ENCODE data around the gene NRAS.

NRAS gene

DNA sequence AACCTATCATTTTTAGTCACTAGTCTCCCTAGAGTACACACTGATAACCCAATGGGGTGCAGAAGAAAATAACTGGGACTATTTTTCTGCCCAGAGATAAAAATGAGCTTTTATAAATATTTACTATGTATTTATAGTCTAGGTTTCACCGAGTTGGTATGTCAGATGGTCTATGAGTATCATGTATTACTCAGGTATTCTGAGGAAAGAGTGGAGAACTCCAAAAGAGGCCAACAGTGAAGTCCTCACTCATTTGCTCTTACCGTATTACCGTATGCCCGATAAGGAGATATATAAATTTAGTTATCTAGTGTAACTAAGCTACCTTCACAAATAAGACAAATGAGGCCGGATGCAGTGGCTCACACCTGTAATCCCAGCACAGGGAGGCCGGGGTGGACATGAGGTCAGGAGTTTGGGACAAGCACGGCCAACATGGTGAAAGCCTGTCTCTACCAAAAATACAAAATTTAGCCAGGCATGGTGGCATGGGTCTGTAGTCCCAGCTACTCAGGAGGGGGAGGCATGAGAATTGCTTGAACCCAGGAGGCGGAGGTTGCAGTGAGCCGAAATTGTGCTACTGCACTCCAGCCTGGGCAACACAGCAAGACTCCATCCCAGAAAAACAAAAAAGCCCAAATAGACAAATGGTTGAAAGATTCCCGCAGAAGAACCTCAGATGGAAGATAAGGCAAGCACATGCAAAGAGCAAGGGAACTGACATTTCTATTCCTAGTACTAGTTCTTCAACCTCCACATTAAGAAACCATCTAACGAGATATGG lies 25.6 kb upstream of the NRAS start:
- TF ChIP-seq, protein P1, sequence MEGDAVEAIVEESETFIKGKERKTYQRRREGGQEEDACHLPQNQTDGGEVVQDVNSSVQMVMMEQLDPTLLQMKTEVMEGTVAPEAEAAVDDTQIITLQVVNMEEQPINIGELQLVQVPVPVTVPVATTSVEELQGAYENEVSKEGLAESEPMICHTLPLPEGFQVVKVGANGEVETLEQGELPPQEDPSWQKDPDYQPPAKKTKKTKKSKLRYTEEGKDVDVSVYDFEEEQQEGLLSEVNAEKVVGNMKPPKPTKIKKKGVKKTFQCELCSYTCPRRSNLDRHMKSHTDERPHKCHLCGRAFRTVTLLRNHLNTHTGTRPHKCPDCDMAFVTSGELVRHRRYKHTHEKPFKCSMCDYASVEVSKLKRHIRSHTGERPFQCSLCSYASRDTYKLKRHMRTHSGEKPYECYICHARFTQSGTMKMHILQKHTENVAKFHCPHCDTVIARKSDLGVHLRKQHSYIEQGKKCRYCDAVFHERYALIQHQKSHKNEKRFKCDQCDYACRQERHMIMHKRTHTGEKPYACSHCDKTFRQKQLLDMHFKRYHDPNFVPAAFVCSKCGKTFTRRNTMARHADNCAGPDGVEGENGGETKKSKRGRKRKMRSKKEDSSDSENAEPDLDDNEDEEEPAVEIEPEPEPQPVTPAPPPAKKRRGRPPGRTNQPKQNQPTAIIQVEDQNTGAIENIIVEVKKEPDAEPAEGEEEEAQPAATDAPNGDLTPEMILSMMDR (IDR thresholded peaks at IDR 0.05; ENCODE audit: insufficient read depth, low read depth, low read length, missing control alignments): no peak
- no peak overlapping the region for H3K4me3 ChIP-seq (ENCODE audit: low read length)

DNA sequence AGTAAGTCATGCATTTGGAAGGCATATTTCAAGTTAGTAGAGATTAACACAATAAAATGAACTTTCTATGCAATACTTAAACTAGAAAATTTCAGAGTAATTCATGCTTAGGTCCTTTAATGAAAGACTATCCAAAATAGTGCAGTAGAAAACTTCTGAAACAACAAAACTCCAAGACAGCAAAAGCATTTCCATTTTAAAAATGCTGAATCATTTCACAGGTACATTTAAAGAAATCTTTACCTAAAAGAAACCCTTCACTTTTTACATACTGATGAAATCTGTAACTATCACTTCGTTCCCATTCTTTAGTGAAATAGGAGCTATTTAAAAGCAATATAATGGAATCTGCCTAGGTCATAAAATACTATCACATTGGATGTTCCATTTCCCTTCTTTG lies 23.8 kb upstream of the NRAS start:
- DNase-seq (ENCODE audit: low read depth): no peak
- TF ChIP-seq, protein P1 (IDR thresholded peaks at IDR 0.05; ENCODE audit: insufficient read depth, low read depth, low read length, missing control alignments): no peak
- H3K4me3 ChIP-seq (ENCODE audit: low read length): no peak overlapping the region

More for the DNA sequence above, 25.6 kb upstream of the NRAS start:
- DNase-seq (ENCODE audit: low read depth): no peak

DNA sequence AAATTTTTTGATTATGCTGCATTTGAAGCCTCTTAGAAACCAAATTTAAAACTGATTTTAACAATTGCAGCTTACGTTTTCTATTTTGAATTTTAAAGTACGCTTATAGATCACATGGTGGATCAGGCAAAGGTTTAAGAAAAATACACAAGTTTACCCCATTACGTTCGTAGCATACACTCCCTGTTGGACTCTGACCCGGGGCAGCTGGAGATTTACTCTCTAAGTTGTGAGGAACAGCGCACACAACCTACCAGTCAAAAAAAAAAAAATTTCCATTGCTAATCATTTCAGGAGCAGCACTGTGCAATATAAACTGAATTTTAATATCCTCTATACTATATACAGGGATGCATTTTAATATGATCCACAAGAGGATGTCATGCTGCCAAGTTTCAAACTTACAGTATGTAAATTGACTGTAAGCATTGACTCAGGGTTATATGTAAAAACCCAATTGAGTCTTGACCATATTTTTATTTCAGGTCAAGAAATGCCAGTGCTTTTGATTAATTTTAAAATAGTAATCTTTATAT lies 20.8 kb upstream of the NRAS start:
- TF ChIP-seq, protein P1 (IDR thresholded peaks at IDR 0.05; ENCODE audit: insufficient read depth, low read depth, low read length, missing control alignments): no peak
- no peak overlapping the region for H3K4me3 ChIP-seq (ENCODE audit: low read length)
- no peak for DNase-seq (ENCODE audit: low read depth)

DNA sequence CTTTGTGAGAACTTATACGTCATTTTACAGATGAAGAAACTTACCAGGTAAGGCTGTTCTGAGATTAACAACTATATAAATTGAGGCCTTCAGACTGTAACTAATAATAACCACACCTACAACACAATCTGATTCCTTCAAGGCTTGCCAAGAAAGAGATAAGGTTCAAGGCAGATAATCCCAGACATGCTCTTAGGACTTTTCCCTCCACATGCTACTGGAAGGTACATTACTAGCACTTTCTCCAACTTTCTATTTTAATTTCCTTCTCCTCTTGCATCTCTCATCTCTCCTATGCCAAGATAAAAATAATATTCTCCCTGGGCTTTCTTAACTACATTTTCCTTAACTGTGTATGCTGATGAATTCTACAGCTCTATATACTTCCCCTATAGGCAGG lies 18.9 kb upstream of the NRAS start:
- no peak for DNase-seq (ENCODE audit: low read depth)
- TF ChIP-seq, protein P1 (IDR thresholded peaks at IDR 0.05; ENCODE audit: insufficient read depth, low read depth, low read length, missing control alignments): no peak

DNA sequence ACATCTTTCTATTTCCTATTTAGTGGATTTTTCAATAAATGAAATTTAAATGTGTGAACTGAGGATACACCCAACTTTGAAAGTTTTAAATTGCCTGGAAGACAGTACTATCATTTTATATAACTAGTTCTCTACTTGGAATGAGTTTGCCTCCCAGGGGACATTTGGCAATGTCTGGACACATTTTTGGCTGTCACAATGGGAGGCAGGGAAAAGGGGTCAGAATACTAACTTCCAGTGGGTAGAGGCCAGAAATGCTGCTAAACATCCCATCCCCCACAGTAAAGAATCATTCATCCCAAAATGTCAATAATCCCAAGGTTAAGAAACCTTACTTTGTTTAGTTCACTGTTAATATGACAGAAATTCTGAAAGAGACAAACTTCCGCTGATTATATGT lies 13.2 kb upstream of the NRAS start:
- TF ChIP-seq, protein P1 (IDR thresholded peaks at IDR 0.05; ENCODE audit: insufficient read depth, low read depth, low read length, missing control alignments): no peak
- H3K4me3 ChIP-seq (ENCODE audit: low read length): no peak overlapping the region
- no peak for DNase-seq (ENCODE audit: low read depth)

More for the DNA sequence above, 18.9 kb upstream of the NRAS start:
- no peak overlapping the region for H3K4me3 ChIP-seq (ENCODE audit: low read length)

DNA sequence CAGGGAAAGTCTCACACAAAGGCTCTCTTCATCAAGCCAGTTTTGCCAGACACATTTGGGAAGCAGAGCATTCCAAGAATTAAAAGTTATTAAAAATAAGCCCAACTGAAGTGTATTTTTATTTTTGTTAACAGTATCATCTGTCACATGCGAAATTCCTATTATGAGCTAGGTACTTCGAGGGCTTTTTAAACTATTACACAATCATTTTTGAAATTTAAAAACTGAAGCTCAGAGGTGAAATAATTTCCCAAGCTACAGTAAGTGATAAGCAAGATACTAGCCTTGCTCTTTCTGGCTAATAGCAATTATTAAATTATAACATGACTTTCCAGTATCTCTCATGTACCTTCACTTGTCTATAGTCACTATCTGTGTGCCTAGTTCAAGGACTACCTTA lies 12.0 kb upstream of the NRAS start:
- DNase-seq (ENCODE audit: low read depth): no peak
- TF ChIP-seq, protein P1 (IDR thresholded peaks at IDR 0.05; ENCODE audit: insufficient read depth, low read depth, low read length, missing control alignments): no peak
- no peak overlapping the region for H3K4me3 ChIP-seq (ENCODE audit: low read length)

DNA sequence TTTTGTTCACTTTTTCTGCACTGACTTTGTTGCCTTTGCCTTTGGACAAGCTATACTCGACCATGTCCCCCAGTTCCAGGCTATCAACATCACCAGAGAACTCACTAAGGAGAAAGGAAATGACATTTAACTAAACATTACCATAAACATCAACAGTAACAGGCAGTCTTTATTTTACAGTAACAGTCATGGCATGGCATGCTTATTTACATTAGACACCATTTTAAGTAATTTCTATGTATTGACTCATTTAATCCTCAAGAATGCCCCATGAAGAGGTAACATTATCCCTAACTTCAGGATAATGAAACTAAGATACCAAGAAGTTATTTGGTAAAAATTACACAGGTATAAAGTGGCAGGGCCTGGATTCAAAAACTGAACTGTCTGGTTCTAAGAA lies 8.7 kb upstream of the NRAS start:
- no peak overlapping the region for H3K4me3 ChIP-seq (ENCODE audit: low read length)
- TF ChIP-seq, protein P1 (IDR thresholded peaks at IDR 0.05; ENCODE audit: insufficient read depth, low read depth, low read length, missing control alignments): no peak
- DNase-seq (ENCODE audit: low read depth): no peak

Data from epithelial cell of esophagus (primary cell).